ENCODE measurements around the gene GBP2.

Gene GBP2

DNA sequence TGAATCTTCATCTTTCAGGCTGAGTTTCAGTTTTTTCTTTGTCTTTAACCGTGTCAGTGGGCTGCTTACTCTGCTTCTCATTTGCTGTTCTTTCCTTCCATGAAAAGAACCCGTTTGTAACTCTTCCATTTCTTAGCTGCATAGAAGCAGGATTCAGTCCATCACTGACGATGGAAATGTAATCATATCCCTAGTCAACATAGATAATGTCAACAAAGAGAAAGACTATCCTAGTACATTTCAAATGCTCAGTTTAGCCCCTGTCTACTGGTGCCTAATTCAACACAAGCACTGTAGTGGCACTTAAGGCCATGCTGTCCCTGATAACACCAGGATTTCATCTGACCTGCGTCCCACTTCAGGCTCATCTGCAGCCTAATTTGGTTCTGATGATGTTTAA is 61.3 kb downstream of the GBP2 start:
- DNase-seq = no peak

GRCh38 chr1:89063094-89063493 is 62.8 kb downstream of the GBP2 start:
- DNase-seq = no peak

DNA sequence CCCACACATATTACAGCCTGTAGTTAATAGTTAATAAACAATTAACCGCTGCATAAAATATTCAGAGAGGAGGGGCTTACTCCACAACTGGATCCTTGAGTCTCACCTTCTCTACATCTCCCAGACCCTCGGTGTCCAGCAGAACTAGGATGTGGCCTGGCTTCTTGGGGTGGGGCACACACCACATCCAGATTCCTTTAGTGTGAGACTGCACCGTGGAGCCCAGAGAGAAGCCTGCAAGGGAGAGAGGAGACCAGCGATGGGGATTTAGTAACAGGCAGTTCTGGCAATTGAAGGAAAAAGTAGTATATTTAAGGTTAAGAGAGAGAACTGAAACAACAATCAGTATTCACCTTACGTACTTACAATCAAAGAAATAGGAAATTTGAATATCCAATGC is 65.8 kb downstream of the GBP2 start:
- DNase-seq = no peak

Measured in inflammatory macrophage (primary cell).